GM12878 (cell line): Measurements from ENCODE around the gene ADCY9.

Source experiments
- CTCF ChIP-seq, 3 experiments: IDR thresholded peaks in 2 of 3; conservative IDR thresholded peaks in 1 of 3; 2 replicates each; pipeline ENCODE4 v1.5.1; 2011; ENCODE audit warnings: low read depth in 3 of 3, low read length in 3 of 3, mild to moderate bottlenecking in 3 of 3, control low read depth in 2 of 3, moderate library complexity in 2 of 3, inconsistent platforms in 1 of 3, mixed read lengths in 1 of 3; ENCODE audit not compliant: control insufficient read depth in 2 of 3, insufficient read depth in 1 of 3; ENCODE audit errors: extremely low read depth in 1 of 3
- E2F4 ChIP-seq: IDR thresholded peaks from 2 replicates; pipeline ENCODE4 v1.6.1; 2012; ENCODE audit warnings: low read depth, low read length, improper control_type of control experiment
- EP300 ChIP-seq, 2 experiments: fragments of 150-350 bp in 1 of 2; IDR thresholded peaks; 2 replicates each; pipeline ENCODE4 v1.6.1; 2011 to 2012; ENCODE audit warnings: low read depth in 2 of 2, low read length in 2 of 2, borderline replicate concordance in 1 of 2, improper control_type of control experiment in 1 of 2, inconsistent platforms in 1 of 2; ENCODE audit not compliant: control insufficient read depth in 1 of 2
- EZH2 ChIP-seq: IDR thresholded peaks from 2 replicates; pipeline ENCODE4 v1.6.1; 2012; ENCODE audit warnings: low read depth, mild to moderate bottlenecking, control low read depth, inconsistent platforms, low read length, borderline replicate concordance; ENCODE audit not compliant: control insufficient read depth
- MYC ChIP-seq: IDR thresholded peaks from 2 replicates; pipeline ENCODE4 v1.6.1; 2011; ENCODE audit warnings: mild to moderate bottlenecking, low read length, moderate library complexity, inconsistent platforms; ENCODE audit not compliant: insufficient read depth, insufficient replicate concordance, insufficient read length, severe bottlenecking
- NFYB ChIP-seq: IDR thresholded peaks from 2 replicates; pipeline ENCODE4 v1.6.1; 2011; ENCODE audit warnings: low read depth, mild to moderate bottlenecking, low read length, improper control_type of control experiment, moderate library complexity; ENCODE audit not compliant: insufficient read depth
- RCOR1 ChIP-seq: conservative IDR thresholded peaks from 2 replicates; pipeline ENCODE4 v1.6.1; 2012; ENCODE audit warnings: low read depth, low read length, improper control_type of control experiment
- SMC3 ChIP-seq: IDR thresholded peaks from 2 replicates; pipeline ENCODE4 v1.6.1; 2011; ENCODE audit warnings: low read length, improper control_type of control experiment, borderline replicate concordance
- SPI1 ChIP-seq: IDR thresholded peaks from 2 replicates; pipeline ENCODE4 v1.6.1; 2011; ENCODE audit warnings: low read depth, mild to moderate bottlenecking, low read length, moderate library complexity, borderline replicate concordance; ENCODE audit not compliant: insufficient read depth
- ZNF207 ChIP-seq: fragments of 450-650 bp; IDR thresholded peaks from 2 replicates; pipeline ENCODE4 v1.6.1; 2014; ENCODE audit warnings: antibody characterized with exemption, mild to moderate bottlenecking, borderline replicate concordance

- TF ChIP-seq EZH2 (no peak), SMC3 (no peak), CTCF (IDR thresholded peaks at IDR 0.05 in 2 of 3, conservative IDR thresholded peaks at IDR 0.05 in 1 of 3; ENCODE audit: control insufficient read depth in 2 of 3, extremely low read depth in 1 of 3, insufficient read depth in 1 of 3, low read depth in 3 of 3, low read length in 3 of 3) (no peak), NFYB (no peak), RCOR1 (no peak), EP300 (IDR thresholded peaks at IDR 0.05; ENCODE audit: borderline replicate concordance in 1 of 2, control insufficient read depth in 1 of 2, low read depth in 2 of 2, low read length in 2 of 2) (no peak), ZNF207 (no peak), SPI1 (no peak), MYC (no peak), E2F4 (no peak)
These were observed 112.0 kb downstream of the ADCY9 start for GRCh38 chr16:4004206-4004605.
